SHP77 treated with DMSO at 0.1 percent for 48 hours (cell line): Measurements from ENCODE around the gene SSNA1.

Experiments
- DNase-seq: peaks from one replicate; lab custom pipeline; 2025; lab: John Stamatoyannopoulos, UW

SSNA1 gene

GRCh38 chr9:137167747-137168572, 20.5 kb upstream of the SSNA1 start:
- no peak for DNase-seq

- no peak for DNase-seq
These were observed 19.9 kb upstream of the SSNA1 start for GRCh38 chr9:137168573-137168903.

- peak; percentile 72 for DNase-seq
These were observed 19.3 kb upstream of the SSNA1 start for GRCh38 chr9:137168904-137169856.

- DNase-seq = no peak
These were observed 18.5 kb upstream of the SSNA1 start, which contains the start of gene LRRC26 for GRCh38 chr9:137169896-137170358. LRRC26 (minus strand) TSS chr9:137170051; CDS start chr9:137169943, 108 bp downstream.

GRCh38 chr9:137170486-137171148, 17.9 kb upstream of the SSNA1 start:
- no peak for DNase-seq

GRCh38 chr9:137171149-137171900, 17.2 kb upstream of the SSNA1 start:
- DNase-seq = no peak

- DNase-seq = peak; percentile 28
These were observed 15.3 kb upstream of the SSNA1 start for GRCh38 chr9:137172901-137173795.

GRCh38 chr9:137173796-137174664, 14.4 kb upstream of the SSNA1 start:
- no peak for DNase-seq

GRCh38 chr9:137174722-137175293, 13.7 kb upstream of the SSNA1 start:
- no peak for DNase-seq

- no peak for DNase-seq
These were observed 13.0 kb upstream of the SSNA1 start for GRCh38 chr9:137175345-137175961.

GRCh38 chr9:137176302-137177182, 11.9 kb upstream of the SSNA1 start:
- no peak for DNase-seq

- no peak for DNase-seq
These were observed 10.1 kb upstream of the SSNA1 start for GRCh38 chr9:137178201-137178938.

GRCh38 chr9:137178939-137179630, 9.4 kb upstream of the SSNA1 start:
- no peak for DNase-seq

GRCh38 chr9:137179761-137180160, 8.7 kb upstream of the SSNA1 start:
- DNase-seq = no peak

- DNase-seq = no peak
These were observed 8.0 kb upstream of the SSNA1 start for GRCh38 chr9:137180491-137180890.

GRCh38 chr9:137181680-137182079, 6.8 kb upstream of the SSNA1 start:
- DNase-seq = no peak
